Naive thymus-derived CD8-positive, alpha-beta T cell (primary cell): ENCODE data around the gene ZNF776. TPM values are rescaled to one million over a fixed set of nuclear protein-coding genes. Genes with fewer than 3 reads are reported as not detected.
"Not testable (repeated sequence)": the region's sequence is repeated elsewhere in the genome, so short reads cannot be mapped to it uniquely, and the experiment has no call there.

Source experiments
- ATAC-seq, 2 donors: fragments of 150-1000 bp; cut with Tn5 transposase in 1 of 2; sonication (Bioruptor Pico), chemical (Tn5 transposase) in 1 of 2; 1 replicate in 1 of 2; 2 replicates in 1 of 2; pipeline ENCODE4 v1.10.0; 2021; ENCODE audit warnings: mild to moderate bottlenecking in 2 of 2, moderate library complexity in 2 of 2
- POLR2A ChIA-PET: fragments of 350-600 bp; sonication (Branson Sonifier 250); formaldehyde crosslinking; loops from one replicate; lab custom pipeline; 2021; ENCODE audit warnings: antibody characterized with exemption; lab: Charles Lee
- DNase-seq, 10 donors: peaks; one replicate each; pipeline versions ENCODE4 v3.0.0 to v3.0.0-alpha.2; 2020 to 2022
- H3K27ac Mint-ChIP-seq, 10 donors: one replicate each; pipeline ENCODE4 v1.8.0; 2020 to 2022; ENCODE audit warnings: mild to moderate bottlenecking in 10 of 10, mixed read lengths in 10 of 10, moderate library complexity in 4 of 10, inconsistent platforms in 1 of 10
- H3K27me3 Mint-ChIP-seq, 5 donors: one replicate each; pipeline ENCODE4 v1.8.0; 2021 to 2022; ENCODE audit warnings: mixed read lengths in 5 of 5
- H3K36me3 Mint-ChIP-seq, 3 donors: one replicate each; pipeline ENCODE4 v1.8.0; 2020 to 2022; ENCODE audit warnings: mixed read lengths in 3 of 3, mild to moderate bottlenecking in 2 of 3, inconsistent platforms in 1 of 3
- H3K4me1 Mint-ChIP-seq, 4 donors: one replicate each; pipeline ENCODE4 v1.8.0; 2021 to 2022; ENCODE audit warnings: mixed read lengths in 4 of 4
- H3K4me3 Mint-ChIP-seq, 10 donors: one replicate each; pipeline ENCODE4 v1.8.0; 2020 to 2022; ENCODE audit warnings: mild to moderate bottlenecking in 10 of 10, mixed read lengths in 10 of 10, moderate library complexity in 6 of 10, inconsistent platforms in 1 of 10
- H3K9me3 Mint-ChIP-seq, 9 donors: one replicate each; pipeline ENCODE4 v1.8.0; 2020 to 2022; ENCODE audit warnings: mixed read lengths in 9 of 9, mild to moderate bottlenecking in 3 of 9, inconsistent platforms in 1 of 9, moderate library complexity in 1 of 9
- polyA plus RNA-seq, 3 donors: library from polyadenylated mRNA; unstranded; fragments of 300-500 nt; fragmentation: Illumina TruSeq; gene quantifications; one replicate each; pipeline ENCODE4 v1.2.3, GENCODE V29; 2021
- total RNA-seq, 8 experiments: library from RNA in 2 of 8; stranded (reverse) in 2 of 8; gene quantifications; one replicate each; pipeline ENCODE4 v1.2.3 and lab custom pipeline; 2021 to 2026

Gene ZNF776
- 10 to 100 TPM; 42.9 to 52.0 TPM for total RNA-seq
- 10 to 100 TPM in 1 of 3 donors, 1 to 10 TPM in 2; 8.2 to 11.9 (median 8.4) TPM for polyA plus RNA-seq
- total RNA-seq (lab: John Stamatoyannopoulos, UW) = 26.5 to 85.4 (median 52.4) reads per million in 6 experiments

- DNase-seq (peak; percentile 50 to 92 (median 82)), ATAC-seq (peak; percentile 95 to 98)
- Mint-ChIP-seq H3K4me1 (peaks cover 9 to 39% (median 32%) of the 10 kb centered on the region in 4 donors), H3K27ac (peak within 1 kb of the TSS; percentile 92 to 100 (median 98)), H3K9me3 (peaks cover 7 to 69% (median 35%) of the 10 kb centered on the region in 9 donors), H3K27me3 (no peaks in the 10 kb centered on the region), H3K4me3 (peak within 1 kb of the TSS; percentile 87 to 100 (median 94)), H3K36me3 (peaks cover 41 to 55% (median 45%) of the 10 kb centered on the region in 3 donors)
- POLR2A ChIA-PET = interaction anchor here (0.6 to 2.6 kb wide), 18 partner anchors 11 to 357 kb away, joined by 3 to 22 read pairs (median 4); partner anchors contain the start of genes ZIK1, ZNF154, ZNF548 and ZNF551
Measured at GRCh38 chr19:57746580-57747471, at the start of gene ZNF776. ZNF776 (plus strand) TSS chr19:57746815; CDS start chr19:57747059, 244 bp downstream.

- H3K4me1 Mint-ChIP-seq = peaks cover 0 to 17% (median 3%) of the 10 kb centered on the region in 4 donors
- peaks cover 0 to 5% (median 0%) of the 10 kb centered on the region in 5 donors for H3K27me3 Mint-ChIP-seq
- H3K36me3 Mint-ChIP-seq = peaks cover 66 to 92% (median 75%) of the 10 kb centered on the region in 3 donors
- POLR2A ChIA-PET = interaction anchor here (0.6 kb wide), 1 partner anchor 22 kb away, joined by 3 read pairs; no protein-coding TSS in a partner anchor
- H3K27ac Mint-ChIP-seq = no peak overlapping the region
- H3K9me3 Mint-ChIP-seq = peaks cover 12 to 98% (median 58%) of the 10 kb centered on the region in 9 donors
- no peak for ATAC-seq
- DNase-seq = no peak
- no peak overlapping the region for H3K4me3 Mint-ChIP-seq
Measured at GRCh38 chr19:57701625-57702024, 45.0 kb upstream of the ZNF776 start.

- Mint-ChIP-seq H3K27ac (no peak overlapping the region), H3K27me3 (peaks cover 0 to 16% (median 3%) of the 10 kb centered on the region in 5 donors), H3K4me1 (peaks cover 6 to 40% (median 15%) of the 10 kb centered on the region in 4 donors), H3K36me3 (peaks cover 68 to 88% (median 68%) of the 10 kb centered on the region in 3 donors), H3K9me3 (peaks cover 0 to 99% (median 60%) of the 10 kb centered on the region in 9 donors), H3K4me3 (peak overlapping the region in 6 of 10 donors; percentile 3 to 72 (median 24))
- no peak for ATAC-seq
- POLR2A ChIA-PET = no interaction called here
- no peak for DNase-seq
Measured at GRCh38 chr19:57706346-57706745, 40.3 kb upstream of the ZNF776 start.

GRCh38 chr19:57708641-57709361 is 37.8 kb upstream of the ZNF776 start, which contains the start of gene ZNF154:
ZNF154 (minus strand) TSS chr19:57709204; CDS start chr19:57708971, 233 bp downstream.
- Mint-ChIP-seq H3K27ac (peak within 1 kb of the TSS; percentile 88 to 100 (median 95)), H3K36me3 (peaks cover 54 to 83% (median 62%) of the 10 kb centered on the region in 3 donors), H3K4me1 (peaks cover 6 to 40% (median 15%) of the 10 kb centered on the region in 4 donors), H3K27me3 (peaks cover 0 to 16% (median 3%) of the 10 kb centered on the region in 5 donors), H3K9me3 (peaks cover 0 to 95% (median 54%) of the 10 kb centered on the region in 9 donors), H3K4me3 (peak within 1 kb of the TSS; percentile 77 to 96 (median 92))
- ATAC-seq (peak; percentile 91 to 95), DNase-seq (peak; percentile 38 to 89 (median 54))
- POLR2A ChIA-PET = interaction anchor here (0.7 to 3.4 kb wide), 28 partner anchors 8 to 731 kb away, joined by 3 to 55 read pairs (median 5); partner anchors contain the start of genes ZNF132, ZNF134, ZNF211 and ZNF274

GRCh38 chr19:57709616-57710015 is 37.0 kb upstream of the ZNF776 start:
- Mint-ChIP-seq H3K27ac (peak overlapping the region in 3 of 10 donors; percentile 88 to 100 (median 97)), H3K9me3 (peaks cover 0 to 95% (median 54%) of the 10 kb centered on the region in 9 donors), H3K27me3 (peaks cover 0 to 16% (median 3%) of the 10 kb centered on the region in 5 donors), H3K4me3 (peak overlapping the region in 8 of 10 donors; percentile 78 to 96 (median 92)), H3K4me1 (peaks cover 6 to 39% (median 15%) of the 10 kb centered on the region in 4 donors), H3K36me3 (peaks cover 54 to 83% (median 61%) of the 10 kb centered on the region in 3 donors)
- ATAC-seq (no peak), DNase-seq (no peak)
- POLR2A ChIA-PET = interaction anchor here (0.8 to 3.4 kb wide), 26 partner anchors 8 to 730 kb away, joined by 3 to 55 read pairs (median 5); partner anchors contain the start of genes ZNF132, ZNF134, ZNF211 and ZNF274

- Mint-ChIP-seq H3K27ac (no peak overlapping the region), H3K36me3 (peaks cover 44 to 80% (median 61%) of the 10 kb centered on the region in 3 donors), H3K27me3 (peaks cover 0 to 11% (median 3%) of the 10 kb centered on the region in 5 donors), H3K4me3 (no peak overlapping the region), H3K4me1 (peaks cover 5 to 20% (median 11%) of the 10 kb centered on the region in 4 donors), H3K9me3 (peaks cover 0 to 95% (median 48%) of the 10 kb centered on the region in 9 donors)
- DNase-seq (no peak), ATAC-seq (no peak)
- POLR2A ChIA-PET = interaction anchor here (0.7 to 1.2 kb wide), 2 partner anchors 15 to 549 kb away, joined by 3 to 4 read pairs; partner anchors contain the start of gene ZNF671
Measured at GRCh38 chr19:57712222-57712621, 34.4 kb upstream of the ZNF776 start.

- no peaks in the 10 kb centered on the region for H3K27me3 Mint-ChIP-seq
- H3K4me3 Mint-ChIP-seq = no peak overlapping the region
- H3K4me1 Mint-ChIP-seq = peaks cover 4 to 10% (median 6%) of the 10 kb centered on the region in 4 donors
- peaks cover 58 to 83% (median 74%) of the 10 kb centered on the region in 3 donors for H3K36me3 Mint-ChIP-seq
- no peak overlapping the region for H3K27ac Mint-ChIP-seq
- peaks cover 0 to 97% (median 49%) of the 10 kb centered on the region in 9 donors for H3K9me3 Mint-ChIP-seq
- no peak for DNase-seq
- POLR2A ChIA-PET = interaction anchor here (2.7 kb wide), 1 partner anchor 10 kb away, joined by 12 read pairs; the partner anchor contains the start of gene ZNF154
- no peak for ATAC-seq
Measured at GRCh38 chr19:57719424-57719823, 27.2 kb upstream of the ZNF776 start.

- Mint-ChIP-seq H3K4me1 (peaks cover 4 to 15% (median 9%) of the 10 kb centered on the region in 4 donors), H3K36me3 (peaks cover 58 to 83% (median 73%) of the 10 kb centered on the region in 3 donors), H3K4me3 (no peak overlapping the region), H3K27ac (no peak overlapping the region), H3K9me3 (peaks cover 0 to 97% (median 45%) of the 10 kb centered on the region in 9 donors), H3K27me3 (no peaks in the 10 kb centered on the region)
- POLR2A ChIA-PET = interaction anchor here (2.7 kb wide), 1 partner anchor 11 kb away, joined by 12 read pairs; the partner anchor contains the start of gene ZNF154
- ATAC-seq (no peak), DNase-seq (no peak)
Measured at GRCh38 chr19:57719901-57720519, 26.6 kb upstream of the ZNF776 start.

- H3K27ac Mint-ChIP-seq = no peak overlapping the region
Measured at GRCh38 chr19:57720878-57721277, 25.7 kb upstream of the ZNF776 start.

GRCh38 chr19:57738320-57738719 is 8.3 kb upstream of the ZNF776 start:
- DNase-seq (peak in 8 of 10 donors; percentile 10 to 67 (median 24)), ATAC-seq (peak in 1 of 2 donors; percentile 60)
- H3K27ac Mint-ChIP-seq, H3K36me3 Mint-ChIP-seq, H3K4me1 Mint-ChIP-seq, H3K4me3 Mint-ChIP-seq: not testable (repeated sequence)
- POLR2A ChIA-PET = interaction anchor here (0.5 kb wide), 1 partner anchor 422 kb away, joined by 6 read pairs; no protein-coding TSS in a partner anchor
- H3K27me3 Mint-ChIP-seq = peaks cover 0 to 11% (median 2%) of the 10 kb centered on the region in 5 donors
- peaks cover 0 to 19% (median 0%) of the 10 kb centered on the region in 9 donors for H3K9me3 Mint-ChIP-seq

More at GRCh38 chr19:57720878-57721277, 25.7 kb upstream of the ZNF776 start:
- H3K4me3 Mint-ChIP-seq = no peak overlapping the region
- H3K4me1 Mint-ChIP-seq = peaks cover 4 to 20% (median 8%) of the 10 kb centered on the region in 4 donors
- H3K27me3 Mint-ChIP-seq = no peaks in the 10 kb centered on the region
- POLR2A ChIA-PET = interaction anchor here (0.6 to 2.7 kb wide), 2 partner anchors 12 to 175 kb away, joined by 4 to 12 read pairs; partner anchors contain the start of gene ZNF154
- peaks cover 56 to 83% (median 68%) of the 10 kb centered on the region in 3 donors for H3K36me3 Mint-ChIP-seq
- ATAC-seq = no peak
- H3K9me3 Mint-ChIP-seq = peaks cover 0 to 94% (median 40%) of the 10 kb centered on the region in 9 donors
- DNase-seq = no peak

- H3K4me3 Mint-ChIP-seq, H3K36me3 Mint-ChIP-seq, H3K4me1 Mint-ChIP-seq, ATAC-seq, H3K27ac Mint-ChIP-seq, POLR2A ChIA-PET, DNase-seq, H3K27me3 Mint-ChIP-seq: not testable (repeated sequence)
- peaks cover 0 to 19% (median 0%) of the 10 kb centered on the region in 9 donors for H3K9me3 Mint-ChIP-seq
Measured at GRCh38 chr19:57738770-57739169, 7.8 kb upstream of the ZNF776 start.
